Fibroblast of villous mesenchyme (primary cell): Measurements from ENCODE around the gene ESR2. TPM values are rescaled to one million over a fixed set of nuclear protein-coding genes. Genes with fewer than 3 reads are reported as not detected.

Experiments used
- DNase-seq: peaks from one replicate; pipeline ENCODE4 v3.0.0-alpha.2; 2010; ENCODE audit warnings: low read depth
- H3K4me3 ChIP-seq: 2 replicates; pipeline ENCODE4 v1.5.1; 2011; ENCODE audit warnings: low read depth, mild to moderate bottlenecking, low read length
- CTCF ChIP-seq: IDR thresholded peaks from 2 replicates; pipeline ENCODE4 v1.5.1; 2012; ENCODE audit warnings: low read depth, mild to moderate bottlenecking, low read length; ENCODE audit not compliant: insufficient read depth
- total RNA-seq: library from RNA; depleted of rRNA; stranded (reverse); fragments of >200 nt; gene quantifications from 2 replicates; pipeline ENCODE4 v1.2.3, GENCODE V29; 2012

The ESR2 gene
- total RNA-seq, 1 donor, result not detected

- TF ChIP-seq CTCF, result no peak
- H3K4me3 ChIP-seq, result no peak overlapping the region
- no peak for DNase-seq
Observed at GRCh38 chr14:64246688-64247087, 47.5 kb downstream of the ESR2 start.

- no peak for TF ChIP-seq CTCF
- no peak for DNase-seq
- no peak overlapping the region for H3K4me3 ChIP-seq
Observed at GRCh38 chr14:64245491-64245890, 48.7 kb downstream of the ESR2 start.

GRCh38 chr14:64244279-64244678 lies 49.9 kb downstream of the ESR2 start:
- H3K4me3 ChIP-seq, result no peak overlapping the region
- TF ChIP-seq CTCF, result no peak
- no peak for DNase-seq

GRCh38 chr14:64238631-64239030 lies 55.5 kb downstream of the ESR2 start:
- no peak for DNase-seq
- no peak for TF ChIP-seq CTCF
- no peak overlapping the region for H3K4me3 ChIP-seq

GRCh38 chr14:64238049-64238448 lies 56.1 kb downstream of the ESR2 start:
- no peak for TF ChIP-seq CTCF
- DNase-seq, result no peak

GRCh38 chr14:64235652-64236640 lies 58.2 kb downstream of the ESR2 start:
- DNase-seq, result no peak
- no peak overlapping the region for H3K4me3 ChIP-seq
- TF ChIP-seq CTCF, result no peak

More at GRCh38 chr14:64238049-64238448, 56.1 kb downstream of the ESR2 start:
- H3K4me3 ChIP-seq, result no peak overlapping the region
